Suprapubic skin (tissue), 4 donors: ENCODE data around the gene FAHD2A. TPM values are rescaled to one million over a fixed set of nuclear protein-coding genes. Genes with fewer than 3 reads are reported as not detected.
"Not testable (repeated sequence)": the region's sequence is repeated elsewhere in the genome, so short reads cannot be mapped to it uniquely, and the experiment has no call there.

Experiments used
- DNase-seq, 2 donors: peaks; one replicate each; pipeline ENCODE4 v3.0.0-alpha.2; 2019; ENCODE audit warnings: low spot score in 2 of 2
- H3K27ac ChIP-seq: fragments of 200-600 bp; sonication (generic); one replicate; pipeline ENCODE4 v1.5.1; 2019
- H3K27me3 ChIP-seq: fragments of 200-600 bp; sonication (generic); one replicate; pipeline ENCODE4 v1.5.1; 2019
- H3K36me3 ChIP-seq: fragments of 200-600 bp; sonication (generic); one replicate; pipeline ENCODE4 v1.5.1; 2019
- H3K4me1 ChIP-seq: fragments of 200-600 bp; sonication (generic); one replicate; pipeline ENCODE4 v1.5.1; 2019
- H3K4me3 ChIP-seq: fragments of 200-600 bp; sonication (generic); one replicate; pipeline ENCODE4 v1.5.1; 2019; ENCODE audit warnings: mild to moderate bottlenecking
- H3K9me3 ChIP-seq: fragments of 200-600 bp; sonication (generic); one replicate; pipeline ENCODE4 v1.5.1; 2019
- EP300 ChIP-seq: sonication (generic); formaldehyde crosslinking; IDR thresholded peaks from one replicate; pipeline ENCODE4 v1.6.1; 2017; ENCODE audit warnings: antibody characterized with exemption
- POLR2A ChIP-seq, 2 donors: fragments of 450-650 bp; IDR thresholded peaks; one replicate each; pipeline ENCODE4 v1.6.1; 2017; ENCODE audit warnings: antibody characterized with exemption in 2 of 2, mild to moderate bottlenecking in 2 of 2, moderate library complexity in 2 of 2
- POLR2AphosphoS5 ChIP-seq, 3 donors: sonication (generic); formaldehyde crosslinking; IDR thresholded peaks; one replicate each; pipeline ENCODE4 v1.6.1; 2017; ENCODE audit warnings: antibody characterized with exemption in 3 of 3
- WGBS: methylation state at CpG from one replicate; pipeline ENCODE4 v1.1.5; 2018; 5-methylcytosine and 5-hydroxymethylcytosine counted together
- total RNA-seq, 4 donors: library from RNA; depleted of rRNA; stranded (reverse); fragments of >200 nt; gene quantifications; one replicate each; pipeline ENCODE4 v1.1.0, GENCODE V29; 2016
- TF ChIP-seq, protein P1 (sequence below), 2 donors: fragments of 200-600 bp in 1 of 2; fragments of 450-650 bp in 1 of 2; sonication (generic) in 1 of 2; IDR thresholded peaks; one replicate each; pipeline ENCODE4 v1.5.1; 2016 to 2019; ENCODE audit warnings: antibody characterized with exemption in 2 of 2, mild to moderate bottlenecking in 1 of 2, moderate library complexity in 1 of 2

Gene FAHD2A
- total RNA-seq, 4 donors from 2014 or later: 16.4 to 52.5 (median 26.9) TPM

DNA sequence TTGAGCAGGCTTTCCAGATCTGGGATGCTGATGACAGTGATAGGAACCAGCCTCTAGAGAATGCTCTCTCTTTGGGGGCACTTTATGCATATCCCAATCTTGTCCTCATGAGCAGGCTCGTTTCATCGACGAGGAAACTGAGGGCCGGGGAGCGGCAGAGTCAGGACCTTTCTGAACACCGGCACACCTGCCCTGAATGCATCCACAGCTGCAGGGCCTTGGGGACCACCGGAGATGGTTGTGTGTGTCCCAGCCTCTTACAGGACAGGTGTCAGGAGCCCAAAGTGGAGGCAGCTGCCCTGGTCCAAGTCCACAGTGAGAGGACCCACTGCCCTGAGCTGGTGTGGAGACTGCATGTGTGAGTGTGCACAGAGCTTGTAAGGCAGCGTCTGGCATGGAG is 47.6 kb upstream of the FAHD2A start:
- peak in 1 of 2 donors; percentile 70 for DNase-seq
- TF ChIP-seq POLR2AphosphoS5 (IDR thresholded peaks at IDR 0.05) (no peak), POLR2A (IDR thresholded peaks at IDR 0.05) (no peak), EP300 (no peak)
- TF ChIP-seq, protein P1, sequence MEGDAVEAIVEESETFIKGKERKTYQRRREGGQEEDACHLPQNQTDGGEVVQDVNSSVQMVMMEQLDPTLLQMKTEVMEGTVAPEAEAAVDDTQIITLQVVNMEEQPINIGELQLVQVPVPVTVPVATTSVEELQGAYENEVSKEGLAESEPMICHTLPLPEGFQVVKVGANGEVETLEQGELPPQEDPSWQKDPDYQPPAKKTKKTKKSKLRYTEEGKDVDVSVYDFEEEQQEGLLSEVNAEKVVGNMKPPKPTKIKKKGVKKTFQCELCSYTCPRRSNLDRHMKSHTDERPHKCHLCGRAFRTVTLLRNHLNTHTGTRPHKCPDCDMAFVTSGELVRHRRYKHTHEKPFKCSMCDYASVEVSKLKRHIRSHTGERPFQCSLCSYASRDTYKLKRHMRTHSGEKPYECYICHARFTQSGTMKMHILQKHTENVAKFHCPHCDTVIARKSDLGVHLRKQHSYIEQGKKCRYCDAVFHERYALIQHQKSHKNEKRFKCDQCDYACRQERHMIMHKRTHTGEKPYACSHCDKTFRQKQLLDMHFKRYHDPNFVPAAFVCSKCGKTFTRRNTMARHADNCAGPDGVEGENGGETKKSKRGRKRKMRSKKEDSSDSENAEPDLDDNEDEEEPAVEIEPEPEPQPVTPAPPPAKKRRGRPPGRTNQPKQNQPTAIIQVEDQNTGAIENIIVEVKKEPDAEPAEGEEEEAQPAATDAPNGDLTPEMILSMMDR (IDR thresholded peaks at IDR 0.05): no peak
- whole genome bisulfite sequencing: 91% methylated on average over 8 of the region's 8 CpGs
- no peak overlapping the region for H3K4me3 ChIP-seq
- no peak overlapping the region for H3K27ac ChIP-seq
- no peaks in the 10 kb centered on the region for H3K36me3 ChIP-seq
- H3K27me3 ChIP-seq: no peaks in the 10 kb centered on the region
- H3K9me3 ChIP-seq: no peaks in the 10 kb centered on the region
- H3K4me1 ChIP-seq: peaks cover 6% of the 10 kb centered on the region

- not testable (repeated sequence) for H3K27ac ChIP-seq, H3K36me3 ChIP-seq, H3K4me1 ChIP-seq, H3K4me3 ChIP-seq, H3K27me3 ChIP-seq, H3K9me3 ChIP-seq
- WGBS: 91% methylated on average over 5 of the region's 5 CpGs
- DNase-seq: peak in 1 of 2 donors; percentile 43
Measured at GRCh38 chr2:95355486-95355885, 47.0 kb upstream of the FAHD2A start.

DNA sequence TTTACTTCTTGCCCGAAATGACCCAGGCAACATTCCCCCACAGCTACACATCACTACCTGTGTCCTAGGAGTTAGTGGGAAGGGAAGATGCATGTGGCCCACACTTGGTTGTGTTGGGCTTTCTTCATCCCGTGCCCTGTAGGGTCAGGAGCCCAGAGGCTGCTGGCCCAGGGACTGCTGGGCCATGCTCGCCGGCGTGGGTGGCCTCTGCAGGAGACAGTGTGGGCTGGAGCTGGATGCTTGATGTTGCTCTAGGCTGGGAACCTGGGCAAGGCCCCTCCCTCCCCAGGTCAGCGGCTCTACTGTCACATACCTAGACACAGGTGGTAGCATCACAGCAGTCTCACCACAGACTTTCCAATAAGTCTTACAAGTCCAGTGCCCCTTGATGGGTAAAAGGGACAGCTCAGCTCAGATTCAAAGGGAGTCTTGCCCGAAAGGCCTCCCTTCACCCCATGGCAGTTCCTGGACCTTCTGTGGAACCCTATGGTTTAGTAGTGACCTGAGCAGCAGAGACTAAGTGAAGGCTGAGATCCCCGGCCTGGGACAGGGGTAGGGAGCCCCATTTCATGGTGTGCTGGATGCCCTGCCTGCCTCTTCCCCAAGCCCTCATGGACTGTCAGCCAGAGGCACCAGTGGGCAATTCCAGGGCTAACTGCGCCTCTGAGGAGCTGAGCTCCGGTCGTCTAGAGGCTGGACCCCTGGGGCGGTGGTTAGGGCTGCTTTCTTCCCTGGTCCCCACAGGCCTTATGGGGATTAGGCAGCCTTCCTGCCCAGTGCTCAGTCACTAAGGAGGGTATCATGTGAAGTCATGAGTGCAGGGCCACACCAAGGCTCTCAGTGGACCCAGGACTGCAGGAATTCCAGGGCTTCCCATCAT is 45.4 kb upstream of the FAHD2A start:
- H3K36me3 ChIP-seq: no peaks in the 10 kb centered on the region
- no peaks in the 10 kb centered on the region for H3K27me3 ChIP-seq
- no peak overlapping the region for H3K4me3 ChIP-seq
- H3K27ac ChIP-seq: no peak overlapping the region
- 90% methylated on average over 2 of the region's 12 CpGs for WGBS
- peak in 1 of 2 donors; percentile 68 for DNase-seq
- TF ChIP-seq EP300 (no peak), POLR2A (IDR thresholded peaks at IDR 0.05) (no peak), POLR2AphosphoS5 (IDR thresholded peaks at IDR 0.05) (no peak)
- TF ChIP-seq, protein P1 (IDR thresholded peaks at IDR 0.05): no peak
- no peaks in the 10 kb centered on the region for H3K9me3 ChIP-seq
- H3K4me1 ChIP-seq: peaks cover 6% of the 10 kb centered on the region

GRCh38 chr2:95357717-95358280 is 44.7 kb upstream of the FAHD2A start:
- Histone ChIP-seq H3K4me1 (peaks cover 6% of the 10 kb centered on the region), H3K9me3 (no peaks in the 10 kb centered on the region), H3K4me3 (no peak overlapping the region), H3K27me3 (no peaks in the 10 kb centered on the region), H3K36me3 (no peaks in the 10 kb centered on the region), H3K27ac (no peak overlapping the region)
- peak in 1 of 2 donors; percentile 44 for DNase-seq
- WGBS: 76% methylated on average over 6 of the region's 6 CpGs
- TF ChIP-seq EP300 (no peak), POLR2AphosphoS5 (IDR thresholded peaks at IDR 0.05) (no peak), POLR2A (IDR thresholded peaks at IDR 0.05) (no peak)
- TF ChIP-seq, protein P1 (IDR thresholded peaks at IDR 0.05): no peak

- no peak for DNase-seq
- 43% methylated on average over 3 of the region's 3 CpGs for WGBS
- Histone ChIP-seq H3K36me3 (no peaks in the 10 kb centered on the region), H3K4me1 (peaks cover 6% of the 10 kb centered on the region), H3K9me3 (no peaks in the 10 kb centered on the region), H3K27ac (no peak overlapping the region), H3K27me3 (no peaks in the 10 kb centered on the region), H3K4me3 (no peak overlapping the region)
- TF ChIP-seq, protein P1 (IDR thresholded peaks at IDR 0.05): no peak
- TF ChIP-seq POLR2A (IDR thresholded peaks at IDR 0.05) (no peak), POLR2AphosphoS5 (IDR thresholded peaks at IDR 0.05) (no peak), EP300 (no peak)
Measured at GRCh38 chr2:95359031-95359430, 43.5 kb upstream of the FAHD2A start.
